ENCODE results near the gene PPP1R2B.
A peak's percentile ranks its signal among the peaks of the same experiment; 100 is the strongest.

The PPP1R2B gene

GRCh38 chr5:156879665-156880285 is 29.7 kb downstream of the PPP1R2B start:
- DNase-seq, result peak; percentile 96

- peak; percentile 16 for DNase-seq
These were observed 33.3 kb downstream of the PPP1R2B start for GRCh38 chr5:156883316-156883875.

- peak; percentile 92 for DNase-seq
These were observed 38.4 kb downstream of the PPP1R2B start for GRCh38 chr5:156888520-156888919.

- peak; percentile 60 for DNase-seq
These were observed 42.1 kb downstream of the PPP1R2B start for GRCh38 chr5:156892223-156892622.

- no peak for DNase-seq
These were observed 42.8 kb downstream of the PPP1R2B start for GRCh38 chr5:156892864-156893263.

- DNase-seq, result peak; percentile 13
These were observed 43.4 kb downstream of the PPP1R2B start for GRCh38 chr5:156893517-156893916.

- no peak for DNase-seq
These were observed 46.5 kb downstream of the PPP1R2B start for GRCh38 chr5:156896546-156896945.
